ENCODE data around the gene DGKK. TPM values are rescaled to one million over a fixed set of nuclear protein-coding genes. Genes with fewer than 3 reads are reported as not detected.

Gene DGKK
- total and polyA plus RNA-seq, 4 donors, result 2.9 TPM; not detected in 3

DNA sequence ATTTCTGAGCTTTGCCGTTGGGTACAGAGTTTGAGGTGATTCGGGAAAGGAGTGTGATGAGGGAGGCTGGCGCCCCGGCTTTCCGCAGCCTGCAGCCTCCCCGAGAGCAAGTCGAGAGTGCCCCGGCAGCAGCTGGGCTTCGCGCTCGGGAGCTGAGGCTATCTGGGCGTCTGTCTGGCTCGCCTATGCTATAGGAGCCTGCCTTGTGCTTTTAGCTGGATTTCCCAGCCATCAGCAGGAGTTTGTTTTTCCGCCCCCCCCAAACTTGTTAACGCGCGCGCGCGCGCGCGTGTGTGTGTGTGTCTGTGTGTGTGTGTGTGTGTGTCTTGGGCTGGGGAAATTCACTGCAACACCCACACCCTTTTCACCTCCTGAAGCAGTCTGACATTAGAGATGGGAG is 765 bp upstream of the DGKK start:
- no peak overlapping the region for H3K9ac ChIP-seq (ENCODE audit: low read depth in 1 of 2, low read length in 2 of 2)
- WGBS, result 5% methylated on average over 23 of the region's 23 CpGs
- no peaks in the 10 kb centered on the region for H3K9me3 ChIP-seq (ENCODE audit: control insufficient read depth in 4 of 4, low read length in 3 of 4)
- no peak overlapping the region for H3K4me3 ChIP-seq (ENCODE audit: low read depth in 1 of 3, low read length in 3 of 3)
- no peak for TF ChIP-seq EGR1 (IDR thresholded peaks at IDR 0.05; ENCODE audit: low read depth in 2 of 2)
- no peak for TF ChIP-seq TAF1 (conservative IDR thresholded peaks at IDR 0.05)
- TF ChIP-seq, protein P1, sequence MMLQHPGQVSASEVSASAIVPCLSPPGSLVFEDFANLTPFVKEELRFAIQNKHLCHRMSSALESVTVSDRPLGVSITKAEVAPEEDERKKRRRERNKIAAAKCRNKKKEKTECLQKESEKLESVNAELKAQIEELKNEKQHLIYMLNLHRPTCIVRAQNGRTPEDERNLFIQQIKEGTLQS (IDR thresholded peaks at IDR 0.05), result no peak
- no peak for TF ChIP-seq GABPA (IDR thresholded peaks at IDR 0.05 in 1 of 2, conservative IDR thresholded peaks at IDR 0.05 in 1 of 2)
- no peak for TF ChIP-seq FOXA1 (IDR thresholded peaks at IDR 0.05)
- TF ChIP-seq RAD21 (IDR thresholded peaks at IDR 0.05), result no peak
- no peak for TF ChIP-seq RXRA (IDR thresholded peaks at IDR 0.05)
- TF ChIP-seq FOXA2 (IDR thresholded peaks at IDR 0.05), result no peak
- TF ChIP-seq NR2F2 (IDR thresholded peaks at IDR 0.05), result no peak
- TF ChIP-seq, protein P2, sequence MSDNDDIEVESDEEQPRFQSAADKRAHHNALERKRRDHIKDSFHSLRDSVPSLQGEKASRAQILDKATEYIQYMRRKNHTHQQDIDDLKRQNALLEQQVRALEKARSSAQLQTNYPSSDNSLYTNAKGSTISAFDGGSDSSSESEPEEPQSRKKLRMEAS (IDR thresholded peaks at IDR 0.05), result no peak
- no peak for TF ChIP-seq YY1 (IDR thresholded peaks at IDR 0.05)
- TF ChIP-seq, protein P3, sequence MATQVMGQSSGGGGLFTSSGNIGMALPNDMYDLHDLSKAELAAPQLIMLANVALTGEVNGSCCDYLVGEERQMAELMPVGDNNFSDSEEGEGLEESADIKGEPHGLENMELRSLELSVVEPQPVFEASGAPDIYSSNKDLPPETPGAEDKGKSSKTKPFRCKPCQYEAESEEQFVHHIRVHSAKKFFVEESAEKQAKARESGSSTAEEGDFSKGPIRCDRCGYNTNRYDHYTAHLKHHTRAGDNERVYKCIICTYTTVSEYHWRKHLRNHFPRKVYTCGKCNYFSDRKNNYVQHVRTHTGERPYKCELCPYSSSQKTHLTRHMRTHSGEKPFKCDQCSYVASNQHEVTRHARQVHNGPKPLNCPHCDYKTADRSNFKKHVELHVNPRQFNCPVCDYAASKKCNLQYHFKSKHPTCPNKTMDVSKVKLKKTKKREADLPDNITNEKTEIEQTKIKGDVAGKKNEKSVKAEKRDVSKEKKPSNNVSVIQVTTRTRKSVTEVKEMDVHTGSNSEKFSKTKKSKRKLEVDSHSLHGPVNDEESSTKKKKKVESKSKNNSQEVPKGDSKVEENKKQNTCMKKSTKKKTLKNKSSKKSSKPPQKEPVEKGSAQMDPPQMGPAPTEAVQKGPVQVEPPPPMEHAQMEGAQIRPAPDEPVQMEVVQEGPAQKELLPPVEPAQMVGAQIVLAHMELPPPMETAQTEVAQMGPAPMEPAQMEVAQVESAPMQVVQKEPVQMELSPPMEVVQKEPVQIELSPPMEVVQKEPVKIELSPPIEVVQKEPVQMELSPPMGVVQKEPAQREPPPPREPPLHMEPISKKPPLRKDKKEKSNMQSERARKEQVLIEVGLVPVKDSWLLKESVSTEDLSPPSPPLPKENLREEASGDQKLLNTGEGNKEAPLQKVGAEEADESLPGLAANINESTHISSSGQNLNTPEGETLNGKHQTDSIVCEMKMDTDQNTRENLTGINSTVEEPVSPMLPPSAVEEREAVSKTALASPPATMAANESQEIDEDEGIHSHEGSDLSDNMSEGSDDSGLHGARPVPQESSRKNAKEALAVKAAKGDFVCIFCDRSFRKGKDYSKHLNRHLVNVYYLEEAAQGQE (IDR thresholded peaks at IDR 0.05), result no peak
- H3K27me3 ChIP-seq (ENCODE audit: control insufficient read depth in 4 of 4, insufficient read depth in 4 of 4, low read length in 3 of 4), result peaks cover 0 to 22% (median 2%) of the 10 kb centered on the region in 4 donors
- peaks cover 0 to 8% (median 3%) of the 10 kb centered on the region in 4 donors for H3K4me1 ChIP-seq (ENCODE audit: control insufficient read depth in 4 of 4, insufficient read depth in 4 of 4, low read length in 3 of 4)
- H3K27ac ChIP-seq (ENCODE audit: low read depth in 1 of 2, low read length in 2 of 2), result no peak overlapping the region
- no peaks in the 10 kb centered on the region for H3K36me3 ChIP-seq (ENCODE audit: control insufficient read depth in 4 of 4, insufficient read depth in 3 of 4, low read depth in 1 of 4, low read length in 3 of 4)
- no peak for DNase-seq (ENCODE audit: low spot score)

DNA sequence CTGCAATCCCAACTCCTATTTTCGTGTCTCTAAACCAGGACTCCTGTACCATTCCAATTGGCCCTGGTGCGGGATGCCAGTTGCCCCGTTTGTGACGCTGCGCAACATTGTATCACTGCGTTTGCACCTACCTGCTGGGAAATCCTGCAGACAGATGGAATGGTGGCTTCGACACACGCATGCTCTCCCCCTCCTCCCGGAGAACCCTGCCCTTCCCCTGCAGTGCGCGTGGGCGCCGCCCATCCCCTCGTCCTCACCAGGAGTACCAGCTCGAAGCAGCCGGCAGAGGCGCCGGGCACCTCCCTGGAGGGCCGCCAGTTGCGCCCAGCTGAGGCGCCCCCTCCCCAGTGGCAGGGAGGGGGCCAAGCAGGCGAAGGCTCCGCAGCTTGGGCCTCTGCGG is 1.4 kb downstream of the DGKK start:
- Histone ChIP-seq H3K4me1 (ENCODE audit: control insufficient read depth in 4 of 4, insufficient read depth in 4 of 4, low read length in 3 of 4) (peaks cover 0 to 8% (median 3%) of the 10 kb centered on the region in 4 donors), H3K4me3 (ENCODE audit: low read depth in 1 of 3, low read length in 3 of 3) (no peak overlapping the region), H3K27ac (ENCODE audit: low read depth in 1 of 2, low read length in 2 of 2) (no peak overlapping the region), H3K27me3 (ENCODE audit: control insufficient read depth in 4 of 4, insufficient read depth in 4 of 4, low read length in 3 of 4) (peaks cover 0 to 25% (median 2%) of the 10 kb centered on the region in 4 donors), H3K9me3 (ENCODE audit: control insufficient read depth in 4 of 4, low read length in 3 of 4) (no peaks in the 10 kb centered on the region), H3K36me3 (ENCODE audit: control insufficient read depth in 4 of 4, insufficient read depth in 3 of 4, low read depth in 1 of 4, low read length in 3 of 4) (no peaks in the 10 kb centered on the region), H3K9ac (ENCODE audit: low read depth in 1 of 2, low read length in 2 of 2) (no peak overlapping the region)
- WGBS, result 4% methylated on average over 19 of the region's 24 CpGs
- TF ChIP-seq GABPA (IDR thresholded peaks at IDR 0.05 in 1 of 2, conservative IDR thresholded peaks at IDR 0.05 in 1 of 2), result no peak
- DNase-seq (ENCODE audit: low spot score), result no peak

DNA sequence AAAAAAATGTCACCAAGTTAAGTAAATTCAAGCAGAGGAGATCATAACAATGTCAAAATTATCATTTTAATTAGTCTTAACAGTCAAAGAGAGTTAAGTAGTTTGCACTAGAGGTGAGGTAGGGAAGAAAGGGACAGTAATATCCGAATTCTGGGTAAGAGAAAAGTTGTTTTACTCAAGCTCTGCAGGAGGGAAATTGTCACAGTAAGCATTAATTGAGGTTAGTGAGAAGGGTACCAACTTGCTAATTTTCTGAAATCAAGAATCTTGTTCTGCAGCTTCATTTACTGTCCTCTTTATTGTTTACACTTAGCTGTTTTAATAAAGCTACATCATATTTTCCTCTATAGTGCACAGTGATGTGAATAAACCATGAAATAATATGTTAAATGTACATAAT is 11.0 kb downstream of the DGKK start:
- WGBS, result 66% methylated on average over 1 of the region's 1 CpG
- Histone ChIP-seq H3K27me3 (ENCODE audit: control insufficient read depth in 4 of 4, insufficient read depth in 4 of 4, low read length in 3 of 4) (peaks cover 0 to 8% (median 0%) of the 10 kb centered on the region in 4 donors), H3K36me3 (ENCODE audit: control insufficient read depth in 4 of 4, insufficient read depth in 3 of 4, low read depth in 1 of 4, low read length in 3 of 4) (no peaks in the 10 kb centered on the region), H3K9me3 (ENCODE audit: control insufficient read depth in 4 of 4, low read length in 3 of 4) (no peaks in the 10 kb centered on the region), H3K4me1 (ENCODE audit: control insufficient read depth in 4 of 4, insufficient read depth in 4 of 4, low read length in 3 of 4) (no peaks in the 10 kb centered on the region), H3K9ac (ENCODE audit: low read depth in 1 of 2, low read length in 2 of 2) (no peak overlapping the region), H3K4me3 (ENCODE audit: low read depth in 1 of 3, low read length in 3 of 3) (no peak overlapping the region), H3K27ac (ENCODE audit: low read depth in 1 of 2, low read length in 2 of 2) (no peak overlapping the region)
- DNase-seq (ENCODE audit: low spot score), result no peak
- TF ChIP-seq, protein P3 (IDR thresholded peaks at IDR 0.05), result no peak
- no peak for TF ChIP-seq TAF1 (conservative IDR thresholded peaks at IDR 0.05)
- TF ChIP-seq, protein P4, sequence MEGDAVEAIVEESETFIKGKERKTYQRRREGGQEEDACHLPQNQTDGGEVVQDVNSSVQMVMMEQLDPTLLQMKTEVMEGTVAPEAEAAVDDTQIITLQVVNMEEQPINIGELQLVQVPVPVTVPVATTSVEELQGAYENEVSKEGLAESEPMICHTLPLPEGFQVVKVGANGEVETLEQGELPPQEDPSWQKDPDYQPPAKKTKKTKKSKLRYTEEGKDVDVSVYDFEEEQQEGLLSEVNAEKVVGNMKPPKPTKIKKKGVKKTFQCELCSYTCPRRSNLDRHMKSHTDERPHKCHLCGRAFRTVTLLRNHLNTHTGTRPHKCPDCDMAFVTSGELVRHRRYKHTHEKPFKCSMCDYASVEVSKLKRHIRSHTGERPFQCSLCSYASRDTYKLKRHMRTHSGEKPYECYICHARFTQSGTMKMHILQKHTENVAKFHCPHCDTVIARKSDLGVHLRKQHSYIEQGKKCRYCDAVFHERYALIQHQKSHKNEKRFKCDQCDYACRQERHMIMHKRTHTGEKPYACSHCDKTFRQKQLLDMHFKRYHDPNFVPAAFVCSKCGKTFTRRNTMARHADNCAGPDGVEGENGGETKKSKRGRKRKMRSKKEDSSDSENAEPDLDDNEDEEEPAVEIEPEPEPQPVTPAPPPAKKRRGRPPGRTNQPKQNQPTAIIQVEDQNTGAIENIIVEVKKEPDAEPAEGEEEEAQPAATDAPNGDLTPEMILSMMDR (IDR thresholded peaks at IDR 0.05; ENCODE audit: low read depth, low read length, missing input control), result no peak
- TF ChIP-seq FOXA2 (IDR thresholded peaks at IDR 0.05), result no peak
- no peak for TF ChIP-seq YY1 (IDR thresholded peaks at IDR 0.05)
- TF ChIP-seq HNF4G (IDR thresholded peaks at IDR 0.05), result no peak
- TF ChIP-seq, protein P1 (IDR thresholded peaks at IDR 0.05), result no peak
- no peak for TF ChIP-seq RAD21 (IDR thresholded peaks at IDR 0.05)
- TF ChIP-seq FOXA1 (IDR thresholded peaks at IDR 0.05), result no peak
- TF ChIP-seq, protein P5, sequence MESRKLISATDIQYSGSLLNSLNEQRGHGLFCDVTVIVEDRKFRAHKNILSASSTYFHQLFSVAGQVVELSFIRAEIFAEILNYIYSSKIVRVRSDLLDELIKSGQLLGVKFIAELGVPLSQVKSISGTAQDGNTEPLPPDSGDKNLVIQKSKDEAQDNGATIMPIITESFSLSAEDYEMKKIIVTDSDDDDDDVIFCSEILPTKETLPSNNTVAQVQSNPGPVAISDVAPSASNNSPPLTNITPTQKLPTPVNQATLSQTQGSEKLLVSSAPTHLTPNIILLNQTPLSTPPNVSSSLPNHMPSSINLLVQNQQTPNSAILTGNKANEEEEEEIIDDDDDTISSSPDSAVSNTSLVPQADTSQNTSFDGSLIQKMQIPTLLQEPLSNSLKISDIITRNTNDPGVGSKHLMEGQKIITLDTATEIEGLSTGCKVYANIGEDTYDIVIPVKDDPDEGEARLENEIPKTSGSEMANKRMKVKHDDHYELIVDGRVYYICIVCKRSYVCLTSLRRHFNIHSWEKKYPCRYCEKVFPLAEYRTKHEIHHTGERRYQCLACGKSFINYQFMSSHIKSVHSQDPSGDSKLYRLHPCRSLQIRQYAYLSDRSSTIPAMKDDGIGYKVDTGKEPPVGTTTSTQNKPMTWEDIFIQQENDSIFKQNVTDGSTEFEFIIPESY (IDR thresholded peaks at IDR 0.05), result no peak
- no peak for TF ChIP-seq JUND (IDR thresholded peaks at IDR 0.05)

Measured in liver (tissue), 9 donors.